ENCODE results near the gene KDM2B.

DNA sequence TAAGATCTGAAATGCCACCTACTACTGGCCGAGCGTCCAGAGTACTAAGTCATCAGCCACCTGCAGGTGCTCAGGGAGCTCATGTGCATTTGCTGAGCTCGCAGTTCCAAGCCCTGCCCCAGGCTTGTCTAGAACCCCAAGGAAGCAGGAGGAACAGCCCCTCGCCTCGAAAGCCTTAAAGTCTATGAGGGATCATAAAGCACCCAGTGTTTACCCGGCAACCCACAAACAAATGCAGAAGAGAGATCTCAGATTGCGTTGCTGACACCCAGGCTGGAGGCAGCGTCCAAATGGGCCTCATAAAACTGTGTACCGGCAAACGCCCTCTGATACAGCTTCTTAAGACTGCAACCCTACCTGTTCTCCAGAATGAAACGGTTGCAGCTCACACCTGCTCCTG, 6.8 kb downstream of the KDM2B start:
- TF ChIP-seq, protein P1, sequence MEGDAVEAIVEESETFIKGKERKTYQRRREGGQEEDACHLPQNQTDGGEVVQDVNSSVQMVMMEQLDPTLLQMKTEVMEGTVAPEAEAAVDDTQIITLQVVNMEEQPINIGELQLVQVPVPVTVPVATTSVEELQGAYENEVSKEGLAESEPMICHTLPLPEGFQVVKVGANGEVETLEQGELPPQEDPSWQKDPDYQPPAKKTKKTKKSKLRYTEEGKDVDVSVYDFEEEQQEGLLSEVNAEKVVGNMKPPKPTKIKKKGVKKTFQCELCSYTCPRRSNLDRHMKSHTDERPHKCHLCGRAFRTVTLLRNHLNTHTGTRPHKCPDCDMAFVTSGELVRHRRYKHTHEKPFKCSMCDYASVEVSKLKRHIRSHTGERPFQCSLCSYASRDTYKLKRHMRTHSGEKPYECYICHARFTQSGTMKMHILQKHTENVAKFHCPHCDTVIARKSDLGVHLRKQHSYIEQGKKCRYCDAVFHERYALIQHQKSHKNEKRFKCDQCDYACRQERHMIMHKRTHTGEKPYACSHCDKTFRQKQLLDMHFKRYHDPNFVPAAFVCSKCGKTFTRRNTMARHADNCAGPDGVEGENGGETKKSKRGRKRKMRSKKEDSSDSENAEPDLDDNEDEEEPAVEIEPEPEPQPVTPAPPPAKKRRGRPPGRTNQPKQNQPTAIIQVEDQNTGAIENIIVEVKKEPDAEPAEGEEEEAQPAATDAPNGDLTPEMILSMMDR (IDR thresholded peaks at IDR 0.05): no peak
- TF ChIP-seq POLR2A (IDR thresholded peaks at IDR 0.05): no peak

Data from esophagus squamous epithelium (tissue), 4 donors.